Type B pancreatic cell (in vitro differentiated cells): ENCODE results near the gene PPP6R3. TPM values are rescaled to one million over a fixed set of nuclear protein-coding genes. Genes with fewer than 3 reads are reported as not detected.
A peak's percentile ranks its signal among the peaks of the same experiment; 100 is the strongest.

Source experiments
- DNase-seq: peaks from one replicate; pipeline ENCODE4 v3.0.0; 2021; ENCODE audit warnings: mixed read lengths; ENCODE audit not compliant: unreplicated experiment; ENCODE audit errors: extremely low spot score
- H3K27ac Mint-ChIP-seq: 2 replicates; pipeline ENCODE4 v1.8.0; 2021; ENCODE audit warnings: mild to moderate bottlenecking, mixed read lengths
- H3K27me3 Mint-ChIP-seq: 2 replicates; pipeline ENCODE4 v1.8.0; 2021; ENCODE audit warnings: mixed read lengths
- H3K36me3 Mint-ChIP-seq: 2 replicates; pipeline ENCODE4 v1.8.0; 2021; ENCODE audit warnings: mixed read lengths
- H3K4me1 Mint-ChIP-seq: one replicate; pipeline ENCODE4 v1.8.0; 2021; ENCODE audit warnings: mixed read lengths; ENCODE audit not compliant: unreplicated experiment
- H3K4me3 Mint-ChIP-seq: 2 replicates; pipeline ENCODE4 v1.8.0; 2021; ENCODE audit warnings: mild to moderate bottlenecking, mixed read lengths
- H3K9me3 Mint-ChIP-seq: 2 replicates; pipeline ENCODE4 v1.8.0; 2021; ENCODE audit warnings: mixed read lengths
- CTCF ChIP-seq: fragments of 200-600 bp; sonication (generic); conservative IDR thresholded peaks from 2 replicates; pipeline ENCODE4 v1.5.0; 2021; ENCODE audit warnings: antibody characterized with exemption, mild to moderate bottlenecking
- long read RNA-seq: library from polyadenylated mRNA; unstranded; transcript quantifications from one replicate; pipeline ENCODE4 v2.0.0, GENCODE V29; 2020
- total RNA-seq: library from RNA; stranded (reverse); gene quantifications from 2 replicates; pipeline ENCODE4 v1.2.1, GENCODE V29; 2021; ENCODE audit warnings: low replicate concordance

PPP6R3 gene
- 102 and 104 TPM in 2 replicates for total RNA-seq
- long read RNA-seq, full-length matches to known transcripts, result 3 of 60 reads
- long read RNA-seq, partial matches to known transcripts, result 25 of 60 reads
- long read RNA-seq, other reads (novel, unspliced or antisense), result 32 of 60 reads

GRCh38 chr11:68460741-68461574, at the start of gene PPP6R3:
Gene PPP6R3, plus strand, starts transcription at chr11:68460752. Its CDS starts 76,913 bp downstream, at chr11:68537665.
- Mint-ChIP-seq H3K36me3 (peaks cover 11% of the 10 kb centered on the region), H3K4me3 (peak within 1 kb of the TSS; percentile 92), H3K9me3 (no peaks in the 10 kb centered on the region), H3K4me1 (peaks cover 31% of the 10 kb centered on the region), H3K27me3 (peaks cover 5% of the 10 kb centered on the region), H3K27ac (peak within 1 kb of the TSS; percentile 99)
- no peak for TF ChIP-seq CTCF
- DNase-seq, result no peak

GRCh38 chr11:68411501-68411991, 49.0 kb upstream of the PPP6R3 start:
- DNase-seq, result no peak
- TF ChIP-seq CTCF, result no peak
- Mint-ChIP-seq H3K27ac (no peak overlapping the region), H3K4me3 (no peak overlapping the region), H3K4me1 (peaks cover under 1% of the 10 kb centered on the region), H3K9me3 (no peaks in the 10 kb centered on the region), H3K27me3 (no peaks in the 10 kb centered on the region), H3K36me3 (peaks cover 15% of the 10 kb centered on the region)

- H3K9me3 Mint-ChIP-seq, result no peaks in the 10 kb centered on the region
- DNase-seq, result no peak
- H3K4me3 Mint-ChIP-seq, result peak overlapping the region; percentile 31
- peak overlapping the region; percentile 80 for H3K27ac Mint-ChIP-seq
- H3K4me1 Mint-ChIP-seq, result peaks cover 7% of the 10 kb centered on the region
- TF ChIP-seq CTCF, result no peak
- peaks cover 15% of the 10 kb centered on the region for H3K36me3 Mint-ChIP-seq
- H3K27me3 Mint-ChIP-seq, result no peaks in the 10 kb centered on the region
Measured at GRCh38 chr11:68412593-68413475, 47.7 kb upstream of the PPP6R3 start.

- Mint-ChIP-seq H3K4me1 (peaks cover 11% of the 10 kb centered on the region), H3K36me3 (peaks cover 16% of the 10 kb centered on the region), H3K27ac (peak overlapping the region; percentile 80), H3K4me3 (no peak overlapping the region), H3K27me3 (no peaks in the 10 kb centered on the region), H3K9me3 (no peaks in the 10 kb centered on the region)
- peak; percentile 66 for DNase-seq
- TF ChIP-seq CTCF, result no peak
Measured at GRCh38 chr11:68413591-68413999, 47.0 kb upstream of the PPP6R3 start.

- no peak overlapping the region for H3K27ac Mint-ChIP-seq
- TF ChIP-seq CTCF, result no peak
- no peaks in the 10 kb centered on the region for H3K9me3 Mint-ChIP-seq
- no peak overlapping the region for H3K4me3 Mint-ChIP-seq
- peaks cover 18% of the 10 kb centered on the region for H3K36me3 Mint-ChIP-seq
- no peaks in the 10 kb centered on the region for H3K27me3 Mint-ChIP-seq
- DNase-seq, result no peak
- peaks cover 14% of the 10 kb centered on the region for H3K4me1 Mint-ChIP-seq
Measured at GRCh38 chr11:68414496-68415221, 45.9 kb upstream of the PPP6R3 start.
